CD14-positive monocyte (primary cell): ENCODE data around the gene ADAMTS9. TPM values are rescaled to one million over a fixed set of nuclear protein-coding genes. Genes with fewer than 3 reads are reported as not detected.

Experiments used
- DNase-seq, 3 donors: peaks; one replicate each; pipeline ENCODE4 v3.0.0-alpha.2; 2011 to 2022
- H2AFZ ChIP-seq: 2 replicates; pipeline ENCODE4 v1.6.0; 2012; ENCODE audit warnings: mild to moderate bottlenecking, low read depth, low read length, inconsistent platforms; ENCODE audit not compliant: insufficient read depth, poor library complexity, severe bottlenecking
- H3K27ac ChIP-seq, 2 donors: 1 replicate in 1 of 2; 2 replicates in 1 of 2; pipeline ENCODE4 v1.5.1; 2012 to 2013; ENCODE audit warnings: low read length in 2 of 2, control low read depth in 1 of 2, inconsistent platforms in 1 of 2, low read depth in 1 of 2, mild to moderate bottlenecking in 1 of 2
- H3K27me3 ChIP-seq, 2 donors: one replicate each; pipeline versions ENCODE4 v1.6.0 to v1.6.1; 2011 to 2013; ENCODE audit warnings: low read length in 2 of 2; ENCODE audit not compliant: control insufficient read depth in 2 of 2, insufficient read depth in 2 of 2
- H3K36me3 ChIP-seq, 2 donors: replicated peaks in 1 of 2; 1 replicate in 1 of 2; 2 replicates in 1 of 2; pipeline versions ENCODE4 v1.5.1 to v1.6.1; 2012 to 2013; ENCODE audit warnings: low read length in 2 of 2, control low read depth in 1 of 2, inconsistent platforms in 1 of 2, mild to moderate bottlenecking in 1 of 2; ENCODE audit not compliant: insufficient read depth in 2 of 2, control insufficient read depth in 1 of 2
- H3K4me1 ChIP-seq, 2 donors: 1 replicate in 1 of 2; 2 replicates in 1 of 2; pipeline versions ENCODE4 v1.5.1 to v1.6.1; 2012 to 2013; ENCODE audit warnings: low read length in 2 of 2, control low read depth in 1 of 2, inconsistent platforms in 1 of 2, mild to moderate bottlenecking in 1 of 2, moderate library complexity in 1 of 2; ENCODE audit not compliant: insufficient read depth in 2 of 2, control insufficient read depth in 1 of 2
- H3K4me2 ChIP-seq: replicated peaks from 2 replicates; pipeline ENCODE3; 2012; ENCODE audit warnings: low read length, moderate library complexity, mild to moderate bottlenecking; ENCODE audit not compliant: poor library complexity, severe bottlenecking; ENCODE audit errors: extremely low read depth
- H3K4me3 ChIP-seq, 3 experiments: fragments of 200-600 bp in 1 of 3; sonication (generic) in 1 of 3; replicated peaks in 1 of 3; 1 replicate in 2 of 3; 2 replicates in 1 of 3; pipeline ENCODE4 v1.5.1; 2011 to 2013; ENCODE audit warnings: low read length in 3 of 3, mild to moderate bottlenecking in 3 of 3, control low read depth in 2 of 3, low read depth in 2 of 3, inconsistent platforms in 1 of 3, moderate library complexity in 1 of 3
- H3K79me2 ChIP-seq: 2 replicates; pipeline ENCODE4 v1.6.0; 2012; ENCODE audit warnings: mild to moderate bottlenecking, control low read depth, inconsistent platforms, low read length, moderate library complexity; ENCODE audit not compliant: insufficient read depth
- H3K9ac ChIP-seq: 2 replicates; pipeline ENCODE4 v1.6.0; 2017; ENCODE audit warnings: low read length, mild to moderate bottlenecking; ENCODE audit not compliant: insufficient read depth, poor library complexity, severe bottlenecking
- H3K9me3 ChIP-seq, 2 donors: replicated peaks in 1 of 2; 1 replicate in 1 of 2; 2 replicates in 1 of 2; pipeline versions ENCODE4 v1.5.1 to v1.6.1; 2012 to 2013; ENCODE audit warnings: low read length in 2 of 2, control low read depth in 1 of 2; ENCODE audit not compliant: control insufficient read depth in 1 of 2, insufficient read depth in 1 of 2
- H4K20me1 ChIP-seq: 2 replicates; pipeline ENCODE4 v1.6.0; 2012; ENCODE audit warnings: mild to moderate bottlenecking, low read length, control low read depth, moderate library complexity; ENCODE audit not compliant: insufficient read depth
- H3K27ac Mint-ChIP-seq, 7 donors: one replicate each; pipeline ENCODE4 v1.8.0; 2020; ENCODE audit warnings: mild to moderate bottlenecking in 7 of 7, mixed read lengths in 7 of 7, moderate library complexity in 6 of 7, inconsistent platforms in 2 of 7
- H3K27me3 Mint-ChIP-seq, 3 donors: one replicate each; pipeline ENCODE4 v1.8.0; 2021 to 2022; ENCODE audit warnings: low read depth in 3 of 3, mild to moderate bottlenecking in 3 of 3, mixed read lengths in 3 of 3, moderate library complexity in 3 of 3, inconsistent platforms in 1 of 3
- H3K36me3 Mint-ChIP-seq, 2 donors: one replicate each; pipeline ENCODE4 v1.8.0; 2020; ENCODE audit warnings: mixed read lengths in 2 of 2, inconsistent platforms in 1 of 2, mild to moderate bottlenecking in 1 of 2
- H3K4me1 Mint-ChIP-seq: one replicate; pipeline ENCODE4 v1.8.0; 2020; ENCODE audit warnings: mild to moderate bottlenecking, mixed read lengths
- H3K4me3 Mint-ChIP-seq, 2 donors: one replicate each; pipeline ENCODE4 v1.8.0; 2020; ENCODE audit warnings: mild to moderate bottlenecking in 2 of 2, mixed read lengths in 2 of 2, moderate library complexity in 1 of 2
- H3K9me3 Mint-ChIP-seq, 7 donors: one replicate each; pipeline ENCODE4 v1.8.0; 2020 to 2022; ENCODE audit warnings: mixed read lengths in 7 of 7, mild to moderate bottlenecking in 6 of 7, moderate library complexity in 6 of 7, inconsistent platforms in 2 of 7
- CTCF ChIP-seq: fragments of 200-600 bp; IDR thresholded peaks from one replicate; pipeline ENCODE4 v1.8.0; 2022; ENCODE audit warnings: antibody characterized with exemption, mild to moderate bottlenecking
- WGBS: methylation state at CpG from one replicate; pipeline ENCODE4 v1.1.5; 2013; ENCODE audit warnings: missing lambda C conversion rate; ENCODE audit not compliant: insufficient coverage; 5-methylcytosine and 5-hydroxymethylcytosine counted together
- intact Hi-C, 2 donors: fragments of 100-400 bp; cut with micrococcal nuclease; formaldehyde crosslinking; loops; one replicate each; pipeline versions ENCODE4 v1.15.0 to v1.15.1; 2023
- polyA plus RNA-seq, 3 donors: library from polyadenylated mRNA; depleted of rRNA in 1 of 3; unstranded in 2 of 3; stranded (reverse) in 1 of 3; fragments of 300-500 nt in 2 of 3; fragments of >200 nt in 1 of 3; fragmentation: Illumina TruSeq in 2 of 3; gene quantifications; 1 replicate in 2 of 3; 2 replicates in 1 of 3; pipeline ENCODE4 v1.2.3, GENCODE V29; 2012 to 2021

ADAMTS9 gene
- polyA plus RNA-seq, 3 donors: not detected

GRCh38 chr3:64536166-64536565 is 151.6 kb downstream of the ADAMTS9 start:
- Histone ChIP-seq H3K27ac (no peak overlapping the region), H3K4me3 (no peak overlapping the region), H4K20me1 (no peaks in the 10 kb centered on the region), H3K9ac (no peak overlapping the region), H3K79me2 (no peaks in the 10 kb centered on the region), H3K4me2 (no peak overlapping the region), H3K9me3 (no peaks in the 10 kb centered on the region), H2AFZ (no peak overlapping the region), H3K27me3 (no peaks in the 10 kb centered on the region), H3K4me1 (no peaks in the 10 kb centered on the region), H3K36me3 (no peaks in the 10 kb centered on the region)
- Mint-ChIP-seq H3K4me3 (no peak overlapping the region), H3K36me3 (no peaks in the 10 kb centered on the region), H3K9me3 (no peaks in the 10 kb centered on the region), H3K27ac (no peak overlapping the region), H3K27me3 (peaks cover 0 to 7% (median 3%) of the 10 kb centered on the region in 3 donors), H3K4me1 (no peaks in the 10 kb centered on the region)
- TF ChIP-seq CTCF: no peak
- DNase-seq: no peak
- intact Hi-C loops: no loop called here
- WGBS: no CpG with 5 or more reads among the region's 2 CpGs

DNA sequence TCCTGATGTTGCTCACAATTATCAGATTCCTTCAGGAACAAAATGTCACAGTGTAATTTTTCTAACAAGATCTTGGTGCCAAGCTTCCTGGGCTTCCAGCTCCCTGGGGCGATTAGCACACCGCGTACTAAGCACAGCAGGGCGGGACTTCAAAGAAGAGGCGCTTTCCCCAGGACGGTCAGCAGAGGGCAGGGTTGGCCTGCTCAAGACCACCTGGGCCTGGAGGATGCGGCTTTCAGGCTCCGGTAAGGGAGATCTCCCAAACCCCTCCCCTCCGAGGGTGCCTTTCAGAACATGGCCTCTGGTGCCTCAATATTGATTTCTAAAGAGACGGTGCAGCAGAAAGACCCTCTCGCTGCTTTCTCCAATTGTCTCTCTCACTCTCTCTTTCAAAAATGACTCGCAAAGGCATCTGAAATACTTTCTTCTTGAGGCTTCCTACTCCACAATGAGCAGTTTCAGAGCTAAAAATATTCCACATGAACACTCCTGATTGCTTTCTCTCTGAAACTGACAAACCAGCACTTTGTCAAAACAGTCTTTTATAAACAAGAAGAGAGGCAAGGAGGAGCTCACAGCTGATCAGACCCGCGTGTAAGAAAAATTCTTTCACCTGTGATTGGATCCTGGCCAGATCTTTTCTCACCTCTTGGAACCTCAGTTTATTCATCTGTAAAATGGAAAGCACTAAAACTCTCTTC is 154.0 kb downstream of the ADAMTS9 start:
- no peaks in the 10 kb centered on the region for H3K79me2 ChIP-seq
- H3K9me3 ChIP-seq: no peaks in the 10 kb centered on the region
- no peaks in the 10 kb centered on the region for H4K20me1 ChIP-seq
- Mint-ChIP-seq H3K4me1 (no peaks in the 10 kb centered on the region), H3K27ac (no peak overlapping the region), H3K36me3 (no peaks in the 10 kb centered on the region), H3K9me3 (no peaks in the 10 kb centered on the region), H3K27me3 (peaks cover 0 to 9% (median 3%) of the 10 kb centered on the region in 3 donors), H3K4me3 (no peak overlapping the region)
- no peaks in the 10 kb centered on the region for H3K27me3 ChIP-seq
- H2AFZ ChIP-seq: no peak overlapping the region
- H3K4me3 ChIP-seq: no peak overlapping the region
- H3K36me3 ChIP-seq: no peaks in the 10 kb centered on the region
- no peaks in the 10 kb centered on the region for H3K4me1 ChIP-seq
- WGBS: 3% methylated on average over 11 of the region's 14 CpGs
- H3K4me2 ChIP-seq: no peak overlapping the region
- intact Hi-C loops: no loop called here
- H3K27ac ChIP-seq: no peak overlapping the region
- no peak overlapping the region for H3K9ac ChIP-seq
- DNase-seq: no peak
- TF ChIP-seq CTCF: no peak
